Measurements from ENCODE around the gene GGPS1.

DNA sequence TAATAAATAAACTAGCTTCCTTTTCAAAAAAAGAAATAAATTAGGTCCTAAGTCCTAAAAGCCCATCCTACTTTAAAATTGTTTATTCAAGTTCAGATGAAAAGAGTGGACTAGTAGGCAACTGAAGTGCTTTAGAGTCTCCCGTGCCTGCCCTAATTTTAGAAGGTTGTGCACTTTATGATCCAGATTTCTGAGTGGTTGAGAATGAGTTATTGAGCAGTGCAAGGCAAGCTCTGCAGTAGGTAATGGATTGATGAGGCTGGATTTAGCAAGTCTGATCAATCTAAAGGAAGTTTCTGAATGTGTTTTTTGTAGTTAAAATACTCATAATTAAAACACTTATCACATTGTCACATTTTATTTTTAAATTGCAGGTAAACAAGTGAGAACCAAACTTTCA is 13.0 kb downstream of the GGPS1 start:
- TF ChIP-seq POLR2A (IDR thresholded peaks at IDR 0.05; ENCODE audit: extremely low read depth, insufficient read length) (no peak), CTCF (IDR thresholded peaks at IDR 0.05; ENCODE audit: low read depth, low read length) (no peak), MYC (IDR thresholded peaks at IDR 0.05; ENCODE audit: low read depth, low read length) (no peak)
- TF ChIP-seq, protein P1, sequence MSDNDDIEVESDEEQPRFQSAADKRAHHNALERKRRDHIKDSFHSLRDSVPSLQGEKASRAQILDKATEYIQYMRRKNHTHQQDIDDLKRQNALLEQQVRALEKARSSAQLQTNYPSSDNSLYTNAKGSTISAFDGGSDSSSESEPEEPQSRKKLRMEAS (IDR thresholded peaks at IDR 0.05; ENCODE audit: low read depth, low read length) = no peak
